Keratinocyte (primary cell): ENCODE data around the gene CLDN24.

Source experiments
- EZH2 ChIP-seq: IDR thresholded peaks from one replicate; pipeline ENCODE4 v1.6.1; 2012; ENCODE audit warnings: inconsistent platforms, mild to moderate bottlenecking, low read length, moderate library complexity
- TF ChIP-seq, protein P1 (sequence below), 3 experiments: IDR thresholded peaks in 1 of 3; conservative IDR thresholded peaks in 1 of 3; optimal IDR thresholded peaks in 1 of 3; 2 replicates in 2 of 3; 3 replicates in 1 of 3; pipeline versions ENCODE3 to v1.5.1; 2011; ENCODE audit warnings: low read length in 3 of 3, mild to moderate bottlenecking in 3 of 3, moderate library complexity in 2 of 3, control low read depth in 1 of 3, inconsistent platforms in 1 of 3; ENCODE audit not compliant: insufficient read depth in 2 of 3; ENCODE audit errors: extremely low read depth in 1 of 3

DNA sequence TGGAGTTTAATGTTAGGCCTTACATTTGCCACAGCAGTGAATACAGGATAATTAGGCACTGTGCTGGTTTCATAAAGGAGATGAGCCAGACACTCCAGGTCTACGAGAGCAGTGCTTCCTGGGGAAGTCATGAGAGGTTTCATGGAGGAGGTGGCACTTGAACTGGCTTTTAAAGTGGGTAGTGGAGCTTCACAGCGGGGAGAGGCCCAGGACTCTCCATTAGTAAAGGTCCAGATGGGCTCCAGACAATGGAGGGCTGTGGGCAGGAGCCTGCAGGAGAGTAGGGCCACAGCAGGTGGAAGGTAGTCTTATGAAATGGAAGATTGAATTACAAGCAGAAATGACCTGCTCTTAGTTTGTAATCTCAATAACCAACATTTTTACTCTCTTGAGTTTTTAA is 31.2 kb downstream of the CLDN24 start:
- TF ChIP-seq, protein P1, sequence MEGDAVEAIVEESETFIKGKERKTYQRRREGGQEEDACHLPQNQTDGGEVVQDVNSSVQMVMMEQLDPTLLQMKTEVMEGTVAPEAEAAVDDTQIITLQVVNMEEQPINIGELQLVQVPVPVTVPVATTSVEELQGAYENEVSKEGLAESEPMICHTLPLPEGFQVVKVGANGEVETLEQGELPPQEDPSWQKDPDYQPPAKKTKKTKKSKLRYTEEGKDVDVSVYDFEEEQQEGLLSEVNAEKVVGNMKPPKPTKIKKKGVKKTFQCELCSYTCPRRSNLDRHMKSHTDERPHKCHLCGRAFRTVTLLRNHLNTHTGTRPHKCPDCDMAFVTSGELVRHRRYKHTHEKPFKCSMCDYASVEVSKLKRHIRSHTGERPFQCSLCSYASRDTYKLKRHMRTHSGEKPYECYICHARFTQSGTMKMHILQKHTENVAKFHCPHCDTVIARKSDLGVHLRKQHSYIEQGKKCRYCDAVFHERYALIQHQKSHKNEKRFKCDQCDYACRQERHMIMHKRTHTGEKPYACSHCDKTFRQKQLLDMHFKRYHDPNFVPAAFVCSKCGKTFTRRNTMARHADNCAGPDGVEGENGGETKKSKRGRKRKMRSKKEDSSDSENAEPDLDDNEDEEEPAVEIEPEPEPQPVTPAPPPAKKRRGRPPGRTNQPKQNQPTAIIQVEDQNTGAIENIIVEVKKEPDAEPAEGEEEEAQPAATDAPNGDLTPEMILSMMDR (optimal IDR thresholded peaks at IDR 0.05 in 1 of 3, IDR thresholded peaks at IDR 0.05 in 1 of 3, conservative IDR thresholded peaks at IDR 0.05 in 1 of 3; ENCODE audit: extremely low read depth in 1 of 3, insufficient read depth in 2 of 3, low read length in 3 of 3): no peak
- no peak for TF ChIP-seq EZH2
